ENCODE measurements around the gene PGGT1B. TPM values are rescaled to one million over a fixed set of nuclear protein-coding genes. Genes with fewer than 3 reads are reported as not detected.

Gene PGGT1B
- total RNA-seq (2014; rRNA removed) (6.6 and 14.4 TPM in 2 replicates), Bru-seq, nascent RNA (percentile 87 among the genes with signal in this experiment), BruChase-seq, experiment 1, labeled RNA remaining after a 6-hour chase (percentile 73 among the genes with signal in this experiment), BruChase-seq, experiment 2, labeled RNA remaining after a 2-hour chase (percentile 85 among the genes with signal in this experiment)
- long read RNA-seq, full-length matches to known transcripts: 49 of 69 reads
- long read RNA-seq, partial matches to known transcripts: 2 of 69 reads
- long read RNA-seq, other reads (novel, unspliced or antisense): 18 of 69 reads

- H3K9me3 ChIP-seq (ENCODE audit: low read length): no peaks in the 10 kb centered on the region
- no peaks in the 10 kb centered on the region for H3F3A ChIP-seq (ENCODE audit: low read length, unreplicated experiment)
- H3K36me3 ChIP-seq (ENCODE audit: low read depth, low read length): no peaks in the 10 kb centered on the region
- TSS peak; percentile 58 for BruUV-seq (replicated peaks)
- peak within 1 kb of the TSS; percentile 97 for H3K4me2 ChIP-seq (ENCODE audit: low read length)
- no peaks in the 10 kb centered on the region for H3K9me2 ChIP-seq (replicated peaks; ENCODE audit: low read length)
- peaks cover 14% of the 10 kb centered on the region for H4K20me1 ChIP-seq (ENCODE audit: low read length)
- intact Hi-C loops (cut with micrococcal nuclease): no loop called here
- peak within 1 kb of the TSS; percentile 85 for H3K9ac ChIP-seq (ENCODE audit: low read length)
- DNase-seq (peak; percentile 63), ATAC-seq (peak; percentile 91)
- H3K27me3 ChIP-seq (ENCODE audit: low read length): no peaks in the 10 kb centered on the region
- TF ChIP-seq EZH2phosphoT487 (IDR thresholded peaks at IDR 0.05; ENCODE audit: borderline replicate concordance, low read length) (no peak), CTCF (conservative IDR thresholded peaks at IDR 0.05; ENCODE audit: low read depth, low read length) (no peak), EZH2 (IDR thresholded peaks at IDR 0.05; ENCODE audit: low read length, unreplicated experiment) (no peak)
- peaks cover 51% of the 10 kb centered on the region for H3K79me2 ChIP-seq (ENCODE audit: low read length)
- H2AFZ ChIP-seq (ENCODE audit: low read length): peak within 1 kb of the TSS; percentile 97
- ChIA-PET POLR2A (ENCODE audit: unreplicated experiment) (interaction anchor here (0.6 kb wide), 1 partner anchor 89 kb away, joined by 5 read pairs; no protein-coding TSS in a partner anchor), CTCF (interaction anchor here (0.6 kb wide), 3 partner anchors 49 to 570 kb away, joined by 3 to 5 read pairs (median 5); no protein-coding TSS in a partner anchor)
- H3K4me1 ChIP-seq (ENCODE audit: insufficient read depth, low read length): peaks cover 21% of the 10 kb centered on the region
- peak within 1 kb of the TSS; percentile 56 for H3K27ac ChIP-seq (ENCODE audit: low read length)
- peak within 1 kb of the TSS; percentile 93 for H3K4me3 ChIP-seq (ENCODE audit: low read length)
These were observed at the start of gene PGGT1B for GRCh38 chr5:115262321-115263077. Gene PGGT1B (minus strand): TSS chr5:115262877. CDS start chr5:115262851, 26 bp downstream.

GRCh38 chr5:115309751-115310370 lies 47.2 kb upstream of the PGGT1B start:
- no peaks in the 10 kb centered on the region for H3K9me2 ChIP-seq (replicated peaks; ENCODE audit: low read length)
- H3K4me2 ChIP-seq (ENCODE audit: low read length): no peak overlapping the region
- ATAC-seq (peak; percentile 65), DNase-seq (peak; percentile 82)
- no TSS peak for BruUV-seq (replicated peaks)
- no peak overlapping the region for H3K27ac ChIP-seq (ENCODE audit: low read length)
- no peaks in the 10 kb centered on the region for H3F3A ChIP-seq (ENCODE audit: low read length, unreplicated experiment)
- no peaks in the 10 kb centered on the region for H3K27me3 ChIP-seq (ENCODE audit: low read length)
- CTCF ChIA-PET: interaction anchor here (0.6 to 1.0 kb wide), 3 partner anchors 113 to 266 kb away, joined by 4 to 7 read pairs (median 5); no protein-coding TSS in a partner anchor
- 0 out of 2 replicates have a peak, but pooled peaks cover 5% of the 10 kb centered on the region for H3K4me1 ChIP-seq (ENCODE audit: insufficient read depth, low read length)
- H4K20me1 ChIP-seq (ENCODE audit: low read length): no peaks in the 10 kb centered on the region
- H2AFZ ChIP-seq (ENCODE audit: low read length): no peak overlapping the region
- intact Hi-C loops (cut with micrococcal nuclease): loop anchor here (1.0 to 10.0 kb wide), 9 partner anchors 33 to 525 kb away; no protein-coding TSS in a partner anchor
- H3K9ac ChIP-seq (ENCODE audit: low read length): no peak overlapping the region
- peak; percentile 80 for TF ChIP-seq CTCF (conservative IDR thresholded peaks at IDR 0.05; ENCODE audit: low read depth, low read length)
- no peak for TF ChIP-seq EZH2phosphoT487 (IDR thresholded peaks at IDR 0.05; ENCODE audit: borderline replicate concordance, low read length)
- POLR2A ChIA-PET (ENCODE audit: unreplicated experiment): no interaction called here
- H3K36me3 ChIP-seq (ENCODE audit: low read depth, low read length): no peaks in the 10 kb centered on the region
- no peaks in the 10 kb centered on the region for H3K9me3 ChIP-seq (ENCODE audit: low read length)
- H3K4me3 ChIP-seq (ENCODE audit: low read length): no peak overlapping the region
- no peaks in the 10 kb centered on the region for H3K79me2 ChIP-seq (ENCODE audit: low read length)

All from PC-3 (cell line).